ENCODE data around the gene TPGS2.

TPGS2 gene

DNA sequence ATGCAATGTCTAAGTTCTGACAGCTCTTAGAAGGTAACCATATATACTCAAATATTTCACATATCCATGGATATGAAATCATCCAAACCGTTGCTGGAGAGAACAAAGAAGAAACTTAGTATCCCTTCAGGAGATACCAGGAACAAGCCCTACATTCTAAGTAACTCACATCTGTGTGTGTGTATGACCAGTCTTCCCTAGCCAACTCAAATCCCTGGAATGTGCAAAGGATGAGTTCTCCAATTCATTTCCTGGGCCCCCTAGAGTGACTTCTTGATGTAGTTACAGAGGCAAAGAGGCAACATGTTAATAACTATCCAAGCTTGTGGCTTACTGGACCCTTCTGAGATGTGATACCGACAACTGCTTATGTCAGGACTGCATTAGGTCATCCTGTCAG, 20.1 kb downstream of the TPGS2 start:
- peaks cover 60% of the 10 kb centered on the region for H3K36me3 Mint-ChIP-seq (ENCODE audit: low read depth)
- TF ChIP-seq, protein P1, sequence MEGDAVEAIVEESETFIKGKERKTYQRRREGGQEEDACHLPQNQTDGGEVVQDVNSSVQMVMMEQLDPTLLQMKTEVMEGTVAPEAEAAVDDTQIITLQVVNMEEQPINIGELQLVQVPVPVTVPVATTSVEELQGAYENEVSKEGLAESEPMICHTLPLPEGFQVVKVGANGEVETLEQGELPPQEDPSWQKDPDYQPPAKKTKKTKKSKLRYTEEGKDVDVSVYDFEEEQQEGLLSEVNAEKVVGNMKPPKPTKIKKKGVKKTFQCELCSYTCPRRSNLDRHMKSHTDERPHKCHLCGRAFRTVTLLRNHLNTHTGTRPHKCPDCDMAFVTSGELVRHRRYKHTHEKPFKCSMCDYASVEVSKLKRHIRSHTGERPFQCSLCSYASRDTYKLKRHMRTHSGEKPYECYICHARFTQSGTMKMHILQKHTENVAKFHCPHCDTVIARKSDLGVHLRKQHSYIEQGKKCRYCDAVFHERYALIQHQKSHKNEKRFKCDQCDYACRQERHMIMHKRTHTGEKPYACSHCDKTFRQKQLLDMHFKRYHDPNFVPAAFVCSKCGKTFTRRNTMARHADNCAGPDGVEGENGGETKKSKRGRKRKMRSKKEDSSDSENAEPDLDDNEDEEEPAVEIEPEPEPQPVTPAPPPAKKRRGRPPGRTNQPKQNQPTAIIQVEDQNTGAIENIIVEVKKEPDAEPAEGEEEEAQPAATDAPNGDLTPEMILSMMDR (IDR thresholded peaks at IDR 0.05): no peak
- H3K4me1 Mint-ChIP-seq: peaks cover 17% of the 10 kb centered on the region
- H3K9me3 Mint-ChIP-seq: peaks cover under 1% of the 10 kb centered on the region
- no peaks in the 10 kb centered on the region for H3K27me3 Mint-ChIP-seq (ENCODE audit: low read depth, poor library complexity)
- no peak overlapping the region for H3K27ac Mint-ChIP-seq
- no peak for DNase-seq
- no peak overlapping the region for H3K4me3 Mint-ChIP-seq

- no peak overlapping the region for H3K27ac Mint-ChIP-seq
- no peak for DNase-seq
- peaks cover 82% of the 10 kb centered on the region for H3K36me3 Mint-ChIP-seq (ENCODE audit: low read depth)
- peaks cover 19% of the 10 kb centered on the region for H3K9me3 Mint-ChIP-seq
- TF ChIP-seq, protein P1 (IDR thresholded peaks at IDR 0.05): no peak
- H3K4me1 Mint-ChIP-seq: no peaks in the 10 kb centered on the region
- no peaks in the 10 kb centered on the region for H3K27me3 Mint-ChIP-seq (ENCODE audit: low read depth, poor library complexity)
- H3K4me3 Mint-ChIP-seq: no peak overlapping the region
Observed at GRCh38 chr18:36805105-36805504, 23.7 kb downstream of the TPGS2 start.

DNA sequence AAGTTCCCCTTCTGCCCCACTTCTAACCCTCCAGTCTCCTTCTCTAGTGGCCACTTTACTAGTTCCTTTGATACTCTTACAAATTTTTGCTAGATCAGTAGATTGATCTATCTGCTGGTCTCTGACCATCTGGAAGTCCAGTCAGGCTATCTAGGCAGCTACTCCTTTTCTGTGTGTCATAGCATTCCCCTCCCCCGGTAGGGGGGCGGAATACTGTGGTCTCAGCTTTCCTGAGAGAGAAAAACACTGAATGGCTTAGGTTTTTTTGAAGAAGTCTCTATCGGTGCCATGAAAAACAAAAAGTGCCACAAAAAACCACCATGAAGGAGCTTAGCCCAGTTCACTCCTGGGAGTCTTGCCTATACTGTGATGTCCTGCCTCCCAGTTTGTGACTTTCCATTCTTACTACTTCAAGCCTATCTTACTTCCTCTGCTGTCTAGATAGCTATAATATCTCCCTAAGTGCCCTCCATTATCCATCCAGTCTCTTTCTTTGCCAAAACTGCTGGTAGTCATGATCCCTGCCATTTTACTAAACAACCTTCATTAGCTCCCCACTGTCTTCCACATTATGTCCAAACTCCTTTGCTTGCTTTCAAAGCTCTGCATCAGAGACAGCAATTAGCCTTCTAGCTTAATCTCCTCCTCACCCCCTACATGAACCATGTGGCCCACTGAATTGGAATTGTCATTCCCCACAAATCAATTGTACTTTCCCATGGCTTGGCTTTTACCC, 29.9 kb downstream of the TPGS2 start:
- no peak overlapping the region for H3K4me3 Mint-ChIP-seq
- peaks cover 85% of the 10 kb centered on the region for H3K36me3 Mint-ChIP-seq (ENCODE audit: low read depth)
- peaks cover 29% of the 10 kb centered on the region for H3K4me1 Mint-ChIP-seq
- H3K27me3 Mint-ChIP-seq (ENCODE audit: low read depth, poor library complexity): peaks cover 4% of the 10 kb centered on the region
- peaks cover 19% of the 10 kb centered on the region for H3K9me3 Mint-ChIP-seq
- peak overlapping the region; percentile 60 for H3K27ac Mint-ChIP-seq
- TF ChIP-seq, protein P1 (IDR thresholded peaks at IDR 0.05): no peak
- no peak for DNase-seq

DNA sequence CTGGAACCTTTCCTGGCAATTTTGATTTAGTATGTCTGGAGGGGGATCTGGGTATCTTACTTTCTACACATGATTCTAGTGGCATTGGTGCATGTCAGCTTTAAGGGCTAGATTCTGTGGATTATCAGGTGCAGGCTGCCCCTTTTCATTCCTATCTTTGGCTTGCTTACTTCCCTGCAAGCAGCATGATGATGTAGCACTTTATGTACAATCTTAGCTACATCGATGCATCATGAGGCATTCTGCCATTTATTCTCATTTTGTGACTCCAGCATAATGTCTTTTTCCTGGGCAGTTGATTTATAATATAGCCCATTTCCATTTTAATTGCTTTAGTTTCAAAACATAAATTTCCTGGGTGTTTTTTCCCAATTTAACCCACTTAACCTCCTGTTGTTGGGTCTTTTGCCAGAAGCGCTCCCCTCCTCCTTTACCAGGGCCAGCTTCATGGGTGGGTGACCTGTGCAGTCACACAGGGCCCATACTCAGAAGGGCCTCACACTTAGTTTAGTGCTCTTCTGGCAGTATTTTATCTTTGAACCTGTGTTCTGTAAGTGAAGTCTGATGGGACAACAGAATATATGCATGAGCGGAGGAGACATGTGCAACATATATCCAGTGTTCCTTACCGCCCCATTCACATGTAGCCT, 36.0 kb downstream of the TPGS2 start:
- peaks cover 11% of the 10 kb centered on the region for H3K4me1 Mint-ChIP-seq
- TF ChIP-seq, protein P1 (IDR thresholded peaks at IDR 0.05): no peak
- H3K27me3 Mint-ChIP-seq (ENCODE audit: low read depth, poor library complexity): no peaks in the 10 kb centered on the region
- H3K9me3 Mint-ChIP-seq: peaks cover 14% of the 10 kb centered on the region
- H3K36me3 Mint-ChIP-seq (ENCODE audit: low read depth): peaks cover 85% of the 10 kb centered on the region
- H3K4me3 Mint-ChIP-seq: no peak overlapping the region
- no peak for DNase-seq
- no peak overlapping the region for H3K27ac Mint-ChIP-seq

DNA sequence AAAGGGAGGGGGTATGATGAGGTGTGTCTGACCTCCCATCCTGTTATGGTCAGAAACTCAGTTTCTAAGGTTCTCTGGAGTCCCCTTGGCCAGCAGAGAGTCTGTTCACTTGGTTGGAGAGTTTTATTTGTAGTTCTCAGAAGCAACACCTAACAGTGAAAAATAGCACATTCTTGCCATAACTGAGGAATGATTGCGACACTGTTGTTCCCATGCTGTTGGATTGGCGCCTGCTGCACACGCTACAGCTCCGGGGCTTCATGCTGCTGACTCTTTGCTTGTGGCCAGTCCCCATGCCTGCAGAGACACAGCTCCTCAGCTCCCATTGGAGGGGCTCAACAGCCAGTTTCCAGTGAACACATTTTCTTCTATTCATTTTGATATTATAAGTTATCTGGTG, 42.1 kb downstream of the TPGS2 start:
- no peak overlapping the region for H3K4me3 Mint-ChIP-seq
- peaks cover 14% of the 10 kb centered on the region for H3K9me3 Mint-ChIP-seq
- peaks cover 52% of the 10 kb centered on the region for H3K36me3 Mint-ChIP-seq (ENCODE audit: low read depth)
- H3K27ac Mint-ChIP-seq: no peak overlapping the region
- DNase-seq: no peak
- TF ChIP-seq, protein P1 (IDR thresholded peaks at IDR 0.05): no peak
- no peaks in the 10 kb centered on the region for H3K4me1 Mint-ChIP-seq
- H3K27me3 Mint-ChIP-seq (ENCODE audit: low read depth, poor library complexity): no peaks in the 10 kb centered on the region

GRCh38 chr18:36783792-36784191, 45.0 kb downstream of the TPGS2 start:
- no peaks in the 10 kb centered on the region for H3K27me3 Mint-ChIP-seq (ENCODE audit: low read depth, poor library complexity)
- TF ChIP-seq, protein P1 (IDR thresholded peaks at IDR 0.05): no peak
- no peak for DNase-seq
- no peak overlapping the region for H3K27ac Mint-ChIP-seq
- no peaks in the 10 kb centered on the region for H3K9me3 Mint-ChIP-seq
- H3K4me1 Mint-ChIP-seq: no peaks in the 10 kb centered on the region
- H3K36me3 Mint-ChIP-seq (ENCODE audit: low read depth): peaks cover 46% of the 10 kb centered on the region
- H3K4me3 Mint-ChIP-seq: no peak overlapping the region
